Activated T-cell treated with anti-CD3 and anti-CD28 coated beads, Interleukin-2, amount 50 U/mL, for 72 hours (primary cell): ENCODE measurements around the gene DDX3X. TPM values are rescaled to one million over a fixed set of nuclear protein-coding genes. Genes with fewer than 3 reads are reported as not detected.
"Not testable (repeated sequence)": the region's sequence is repeated elsewhere in the genome, so short reads cannot be mapped to it uniquely, and the experiment has no call there.

Experiments used
- ATAC-seq, 2 donors: fragments of 150-1000 bp; cut with Tn5 transposase; replicated peaks in 1 of 2; 2 replicates each; pipeline ENCODE4 v1.10.0; 2021; ENCODE audit warnings: moderate library complexity in 2 of 2, mild to moderate bottlenecking in 1 of 2
- DNase-seq, 2 donors: peaks; one replicate each; pipeline ENCODE4 v3.0.0; 2021 to 2022; ENCODE audit warnings: mixed read lengths in 1 of 2
- H3K27ac Mint-ChIP-seq: one replicate; pipeline ENCODE4 v1.8.0; 2022; ENCODE audit warnings: mild to moderate bottlenecking, moderate library complexity, mixed read lengths
- H3K27me3 Mint-ChIP-seq: one replicate; pipeline ENCODE4 v1.8.0; 2022; ENCODE audit warnings: low read depth, mixed read lengths
- H3K36me3 Mint-ChIP-seq, 2 donors: one replicate each; pipeline ENCODE4 v1.8.0; 2022; ENCODE audit warnings: mixed read lengths in 2 of 2, mild to moderate bottlenecking in 1 of 2; ENCODE audit not compliant: insufficient read depth in 2 of 2
- H3K4me1 Mint-ChIP-seq: one replicate; pipeline ENCODE4 v1.8.0; 2022; ENCODE audit warnings: low read depth, mixed read lengths
- H3K4me3 Mint-ChIP-seq, 2 donors: one replicate each; pipeline ENCODE4 v1.8.0; 2022; ENCODE audit warnings: mild to moderate bottlenecking in 2 of 2, mixed read lengths in 2 of 2, moderate library complexity in 2 of 2
- H3K9me3 Mint-ChIP-seq, 2 donors: one replicate each; pipeline ENCODE4 v1.8.0; 2022; ENCODE audit warnings: mixed read lengths in 2 of 2
- total RNA-seq, 2 donors: library from RNA; stranded (reverse); gene quantifications; one replicate each; pipeline ENCODE4 v1.2.3, GENCODE V29; 2022

DDX3X gene
- 100 to 1,000 TPM; 251 to 419 TPM for total RNA-seq

DNA sequence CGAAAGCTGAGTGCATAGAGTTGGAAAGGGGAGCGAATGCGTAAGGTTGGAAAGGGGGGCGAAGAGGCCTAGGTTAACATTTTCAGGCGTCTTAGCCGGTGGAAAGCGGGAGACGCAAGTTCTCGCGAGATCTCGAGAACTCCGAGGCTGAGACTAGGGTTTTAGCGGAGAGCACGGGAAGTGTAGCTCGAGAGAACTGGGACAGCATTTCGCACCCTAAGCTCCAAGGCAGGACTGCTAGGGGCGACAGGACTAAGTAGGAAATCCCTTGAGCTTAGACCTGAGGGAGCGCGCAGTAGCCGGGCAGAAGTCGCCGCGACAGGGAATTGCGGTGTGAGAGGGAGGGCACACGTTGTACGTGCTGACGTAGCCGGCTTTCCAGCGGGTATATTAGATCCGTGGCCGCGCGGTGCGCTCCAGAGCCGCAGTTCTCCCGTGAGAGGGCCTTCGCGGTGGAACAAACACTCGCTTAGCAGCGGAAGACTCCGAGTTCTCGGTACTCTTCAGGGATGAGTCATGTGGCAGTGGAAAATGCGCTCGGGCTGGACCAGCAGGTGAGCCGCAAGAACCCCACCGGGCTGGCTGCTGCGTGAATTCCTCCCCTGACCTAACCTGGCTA is at the start of gene DDX3X:
TSS of gene DDX3X (plus strand) at position 419 of the 619 bp plus-strand sequence. CDS start at position 510, 91 bp downstream.
- H3K27me3 Mint-ChIP-seq = no peaks in the 10 kb centered on the region
- no peaks in the 10 kb centered on the region for H3K9me3 Mint-ChIP-seq
- peak within 1 kb of the TSS; percentile 100 for H3K27ac Mint-ChIP-seq
- H3K36me3 Mint-ChIP-seq = peaks cover 14 to 47% of the 10 kb centered on the region in 2 donors
- peaks cover 79% of the 10 kb centered on the region for H3K4me1 Mint-ChIP-seq
- H3K4me3 Mint-ChIP-seq = peak within 1 kb of the TSS; percentile 94 to 95
- peak; percentile 84 to 94 for DNase-seq
- peak; percentile 59 to 64 for ATAC-seq

DNA sequence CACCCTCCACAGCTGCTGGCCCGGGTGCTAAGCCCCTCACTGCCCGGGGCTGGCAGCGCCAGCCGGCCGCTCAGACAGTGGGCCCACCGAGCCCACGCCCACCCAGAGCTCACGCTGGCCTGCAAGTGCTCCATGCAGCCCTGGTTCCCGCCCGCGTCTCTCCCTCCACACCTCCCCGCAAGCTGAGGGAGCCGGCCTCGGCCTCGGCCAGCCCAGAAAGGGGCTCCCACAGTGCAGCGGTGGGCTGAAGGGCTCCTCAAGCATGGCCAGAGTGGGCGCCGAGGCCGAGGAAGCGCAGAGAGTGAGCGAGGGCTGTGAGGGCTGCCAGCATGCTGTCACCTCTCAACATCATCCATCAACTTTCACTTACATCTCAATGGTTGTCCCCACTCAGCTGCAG is 48.0 kb upstream of the DDX3X start:
- H3K4me3 Mint-ChIP-seq, H3K9me3 Mint-ChIP-seq, H3K27me3 Mint-ChIP-seq, H3K27ac Mint-ChIP-seq, H3K36me3 Mint-ChIP-seq, ATAC-seq, H3K4me1 Mint-ChIP-seq, DNase-seq: not testable (repeated sequence)

DNA sequence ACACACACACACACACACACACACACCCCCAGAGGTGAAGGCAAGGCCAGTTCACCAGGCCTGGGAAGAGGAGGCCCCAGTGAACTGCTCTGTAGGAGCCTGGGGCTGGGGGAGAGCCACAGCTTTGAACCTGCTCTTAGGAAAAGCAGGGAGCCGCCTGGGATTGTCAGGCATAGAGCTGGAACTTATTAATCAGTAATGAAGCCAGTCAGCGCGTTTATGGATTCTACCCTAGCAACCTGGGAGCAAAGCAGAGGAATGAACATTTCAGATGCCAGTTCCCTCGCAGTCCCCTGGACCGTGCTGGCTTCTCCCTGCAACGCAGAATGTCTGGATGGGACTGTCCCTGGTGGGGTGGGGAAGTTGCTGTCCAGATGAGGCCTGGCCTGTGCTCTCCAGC is 45.3 kb upstream of the DDX3X start:
- Mint-ChIP-seq H3K27me3 (peaks cover 4% of the 10 kb centered on the region), H3K9me3 (peaks cover 0 to 3% of the 10 kb centered on the region in 2 donors), H3K4me1 (no peaks in the 10 kb centered on the region), H3K36me3 (peaks cover 2 to 8% of the 10 kb centered on the region in 2 donors), H3K4me3 (no peak overlapping the region), H3K27ac (no peak overlapping the region)
- no peak for DNase-seq
- ATAC-seq = no peak

DNA sequence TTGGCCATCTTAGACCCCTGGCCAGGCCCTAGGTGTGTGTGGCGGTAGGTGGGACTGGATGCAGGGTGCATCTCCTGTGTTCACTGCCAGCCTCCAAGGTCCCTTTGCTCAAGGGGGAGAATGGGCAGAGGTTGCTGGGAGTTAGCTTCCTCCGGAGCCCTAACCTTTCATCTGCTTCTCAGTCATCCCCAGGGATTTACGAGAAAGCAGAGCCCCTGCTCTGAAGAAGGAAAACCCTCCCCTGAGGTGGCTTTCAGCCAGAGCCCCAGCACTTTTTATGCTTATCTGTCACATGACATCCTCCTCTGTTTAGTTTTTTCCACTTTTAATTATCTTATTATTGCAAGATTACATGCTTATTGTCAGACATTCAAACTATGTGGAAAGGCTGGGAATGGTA is 44.9 kb upstream of the DDX3X start:
- Mint-ChIP-seq H3K27ac (no peak overlapping the region), H3K36me3 (peaks cover 2 to 8% of the 10 kb centered on the region in 2 donors), H3K4me1 (no peaks in the 10 kb centered on the region), H3K4me3 (no peak overlapping the region), H3K27me3 (no peaks in the 10 kb centered on the region), H3K9me3 (peaks cover 0 to 3% of the 10 kb centered on the region in 2 donors)
- ATAC-seq (no peak), DNase-seq (no peak)

DNA sequence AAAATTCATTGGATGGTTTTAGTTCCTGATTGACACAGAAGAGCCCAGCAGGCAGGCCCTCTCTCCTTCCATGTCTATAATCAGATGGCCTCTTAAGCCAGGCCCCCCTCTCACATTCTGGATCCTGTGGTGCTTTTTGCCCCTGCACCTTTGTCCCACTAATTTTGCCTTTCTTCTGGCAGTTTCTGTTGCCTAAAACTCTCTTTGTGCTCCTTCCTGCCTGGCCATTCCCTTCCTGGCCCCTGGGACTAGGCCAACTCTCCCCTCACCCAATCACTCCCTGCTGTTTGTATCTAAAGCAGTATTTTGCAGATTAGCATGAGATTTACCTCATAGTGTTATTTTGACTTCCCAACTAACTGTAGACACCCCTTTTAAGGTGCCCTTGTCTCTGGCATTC is 42.7 kb upstream of the DDX3X start:
- Mint-ChIP-seq H3K9me3 (peaks cover 0 to 3% of the 10 kb centered on the region in 2 donors), H3K27me3 (no peaks in the 10 kb centered on the region), H3K27ac (no peak overlapping the region), H3K4me1 (no peaks in the 10 kb centered on the region), H3K36me3 (peaks cover 2 to 8% of the 10 kb centered on the region in 2 donors), H3K4me3 (no peak overlapping the region)
- DNase-seq (no peak), ATAC-seq (no peak)

DNA sequence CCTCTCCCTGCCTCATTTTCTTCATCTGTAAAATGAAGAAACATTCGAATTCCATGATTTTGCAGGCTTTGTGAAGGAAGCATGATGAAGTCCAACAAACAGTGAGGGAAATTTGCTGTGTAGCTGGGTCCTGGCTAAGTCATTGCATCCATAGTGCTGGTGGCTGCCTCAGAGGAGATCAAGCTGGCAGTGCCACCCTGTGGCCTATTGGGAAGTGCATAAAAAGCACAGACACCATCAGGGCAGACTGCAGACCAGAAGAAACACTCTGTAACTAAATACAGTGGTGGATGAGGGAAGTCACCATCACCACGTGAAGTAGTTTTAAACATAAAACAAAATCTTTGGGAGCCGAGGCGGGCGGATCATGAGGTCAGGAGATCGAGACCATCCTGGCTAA is 40.7 kb upstream of the DDX3X start:
- Mint-ChIP-seq H3K9me3 (peaks cover 0 to 3% of the 10 kb centered on the region in 2 donors), H3K36me3 (peaks cover 2 to 8% of the 10 kb centered on the region in 2 donors), H3K27me3 (no peaks in the 10 kb centered on the region), H3K27ac (no peak overlapping the region), H3K4me3 (no peak overlapping the region), H3K4me1 (no peaks in the 10 kb centered on the region)
- ATAC-seq (no peak), DNase-seq (peak; percentile 15 to 20)

DNA sequence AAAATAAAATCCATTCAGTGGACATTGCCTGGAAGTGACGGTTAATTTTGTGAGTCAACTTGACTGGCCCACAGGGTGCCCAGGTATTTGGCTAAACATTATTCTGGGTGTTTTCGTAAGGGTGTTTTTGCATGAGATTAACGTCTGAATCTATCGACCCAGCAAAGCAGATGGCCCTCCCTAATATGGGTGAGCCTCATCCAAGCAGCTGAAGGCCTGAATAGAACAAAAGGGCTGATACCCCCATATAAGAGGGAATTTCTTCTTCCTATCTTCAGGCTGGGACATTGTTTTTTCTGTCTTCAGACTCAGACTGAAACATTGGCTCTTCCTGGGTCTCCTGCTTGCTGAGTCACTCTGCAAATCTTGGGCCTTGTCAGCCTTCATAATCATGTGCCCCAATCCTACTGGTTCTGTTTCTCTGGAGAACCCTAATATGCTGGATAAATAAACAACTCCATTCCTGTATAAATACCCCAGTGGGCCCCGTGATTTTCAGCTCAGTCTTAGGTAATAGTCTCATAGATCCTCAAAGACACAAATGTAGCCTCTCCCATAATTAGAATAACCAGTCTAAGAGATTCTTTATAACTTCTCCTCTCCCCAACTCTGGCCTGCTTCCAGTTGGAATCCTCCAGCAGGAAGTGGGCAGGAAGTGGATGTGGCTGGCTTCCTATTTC is 33.1 kb upstream of the DDX3X start:
- ATAC-seq (no peak), DNase-seq (no peak)
- Mint-ChIP-seq H3K36me3 (no peaks in the 10 kb centered on the region), H3K27me3 (peaks cover 12% of the 10 kb centered on the region), H3K4me3 (no peak overlapping the region), H3K27ac (no peak overlapping the region), H3K4me1 (no peaks in the 10 kb centered on the region), H3K9me3 (no peaks in the 10 kb centered on the region)

DNA sequence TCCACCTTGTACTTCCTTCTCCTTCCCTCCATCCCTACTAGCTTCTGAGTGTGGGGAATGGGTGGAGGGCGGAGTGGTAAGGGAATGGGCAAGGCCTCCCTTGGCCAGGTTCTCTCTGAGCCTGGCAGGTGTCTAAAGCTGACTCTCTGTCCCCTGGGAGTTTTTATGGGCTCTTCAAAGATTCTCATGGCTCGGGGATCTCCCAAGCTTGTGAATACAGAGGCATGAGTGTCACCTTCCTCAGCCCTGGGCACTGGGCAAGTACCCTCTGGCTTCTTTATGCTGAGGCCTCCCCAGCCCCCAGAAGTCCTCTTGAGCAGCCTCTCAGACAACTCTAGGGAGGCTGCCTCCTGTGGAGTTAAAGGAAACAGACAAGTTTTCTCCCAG is 32.5 kb upstream of the DDX3X start:
- no peaks in the 10 kb centered on the region for H3K4me1 Mint-ChIP-seq
- H3K27ac Mint-ChIP-seq = no peak overlapping the region
- H3K36me3 Mint-ChIP-seq = no peaks in the 10 kb centered on the region
- H3K9me3 Mint-ChIP-seq = no peaks in the 10 kb centered on the region
- no peak overlapping the region for H3K4me3 Mint-ChIP-seq
- ATAC-seq = no peak
- H3K27me3 Mint-ChIP-seq = peaks cover 12% of the 10 kb centered on the region
- no peak for DNase-seq

DNA sequence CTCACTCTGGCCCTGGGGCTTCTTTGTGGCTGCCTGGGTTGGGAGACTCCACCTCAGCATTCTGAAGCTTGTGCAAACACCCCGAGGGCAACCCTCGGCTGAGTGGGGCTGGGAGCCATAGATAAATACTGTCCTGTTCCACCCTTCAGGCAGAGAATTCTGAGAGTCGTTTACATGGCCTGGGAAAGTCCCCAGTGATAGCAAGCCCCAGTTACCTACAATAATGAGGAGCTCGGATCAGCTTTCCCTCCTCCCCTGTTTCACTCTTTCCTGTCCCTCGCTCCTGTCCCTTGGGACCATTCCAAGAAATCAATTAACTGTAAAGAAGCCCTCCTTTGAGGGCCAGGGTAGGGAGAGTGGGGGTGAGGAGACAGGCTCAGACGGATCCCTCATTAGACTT is 31.6 kb upstream of the DDX3X start:
- no peak for ATAC-seq
- H3K27ac Mint-ChIP-seq = no peak overlapping the region
- H3K27me3 Mint-ChIP-seq = peaks cover 12% of the 10 kb centered on the region
- no peaks in the 10 kb centered on the region for H3K4me1 Mint-ChIP-seq
- no peak overlapping the region for H3K4me3 Mint-ChIP-seq
- DNase-seq = no peak
- no peaks in the 10 kb centered on the region for H3K9me3 Mint-ChIP-seq
- no peaks in the 10 kb centered on the region for H3K36me3 Mint-ChIP-seq

DNA sequence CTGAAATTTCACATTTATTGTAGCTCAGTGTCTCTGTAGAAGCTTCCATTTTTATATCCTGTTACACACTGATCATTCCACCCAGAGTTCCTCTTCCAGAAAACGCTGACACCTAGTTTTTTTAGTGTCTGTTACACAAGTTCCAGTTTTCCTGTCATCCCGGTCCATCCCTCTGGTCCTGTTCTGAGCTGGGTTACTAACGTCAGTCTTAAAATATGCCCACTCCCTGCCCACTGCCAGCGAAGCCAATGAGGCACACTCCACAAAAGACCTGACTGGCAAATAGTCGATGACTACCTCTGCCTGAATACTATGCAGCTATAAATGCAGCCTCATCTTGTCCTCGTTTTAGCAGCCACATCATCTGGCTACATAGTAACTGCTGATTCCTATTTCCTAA is 30.9 kb upstream of the DDX3X start:
- Mint-ChIP-seq H3K9me3 (no peaks in the 10 kb centered on the region), H3K4me3 (no peak overlapping the region), H3K4me1 (no peaks in the 10 kb centered on the region), H3K27me3 (peaks cover 12% of the 10 kb centered on the region), H3K27ac (no peak overlapping the region), H3K36me3 (no peaks in the 10 kb centered on the region)
- ATAC-seq = no peak
- DNase-seq = no peak

DNA sequence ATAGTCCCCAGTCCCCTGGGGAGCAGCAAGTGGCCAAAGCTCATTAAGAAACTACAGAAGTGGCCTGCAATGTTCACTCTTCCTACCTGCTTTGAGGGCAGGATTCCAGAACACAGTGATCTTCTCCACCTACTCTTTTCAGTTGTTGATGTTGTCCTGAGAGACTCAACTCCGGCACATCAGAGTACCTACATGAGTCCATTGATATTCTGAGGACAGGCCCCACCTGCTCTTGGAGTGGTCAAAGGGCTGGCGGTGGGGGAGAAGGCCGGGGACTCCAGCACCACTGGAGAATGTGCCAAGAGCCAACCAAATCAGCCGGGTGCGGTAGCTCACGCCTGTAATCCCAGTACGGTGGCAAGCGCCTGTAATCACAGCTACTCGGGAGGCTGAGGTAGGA is 29.8 kb upstream of the DDX3X start:
- no peaks in the 10 kb centered on the region for H3K4me1 Mint-ChIP-seq
- H3K9me3 Mint-ChIP-seq = no peaks in the 10 kb centered on the region

DNA sequence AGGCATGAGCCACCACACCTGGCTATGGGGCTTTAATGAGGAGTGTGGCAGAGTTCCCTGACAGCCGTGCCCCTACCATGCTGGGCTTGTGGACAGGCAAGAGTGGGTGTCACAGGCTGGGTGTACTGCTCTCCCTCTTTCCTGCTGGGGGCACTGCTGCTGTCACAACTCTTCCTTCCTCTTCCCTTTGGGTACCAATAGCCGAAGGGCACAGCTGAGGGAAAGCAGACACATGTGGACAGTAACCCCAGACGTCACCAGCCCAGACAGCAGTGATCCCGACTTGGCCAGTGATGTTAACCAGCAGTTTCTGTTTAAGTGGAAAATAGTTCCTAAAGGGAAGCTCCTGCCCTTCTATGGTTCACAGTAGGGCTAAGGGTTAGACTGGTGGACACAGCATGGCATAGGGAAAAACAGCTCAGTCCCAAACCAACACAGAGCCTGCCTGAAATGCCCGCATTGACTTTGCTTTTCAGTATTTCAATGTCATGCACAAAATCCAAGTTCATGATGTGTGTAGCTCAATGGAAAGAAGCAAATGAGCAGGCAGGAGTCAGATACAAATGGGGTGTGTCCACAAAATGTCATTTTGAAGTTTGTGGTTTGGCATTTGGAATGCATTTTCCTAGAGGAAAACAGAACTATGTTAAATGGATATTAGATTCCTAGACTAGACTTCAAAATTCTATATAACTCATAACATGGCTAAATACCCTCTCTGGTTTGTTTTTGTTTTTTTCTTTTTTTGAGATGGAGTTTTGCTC is 24.9 kb upstream of the DDX3X start:
- Mint-ChIP-seq H3K36me3 (no peaks in the 10 kb centered on the region), H3K27ac (no peak overlapping the region), H3K9me3 (no peaks in the 10 kb centered on the region), H3K4me3 (no peak overlapping the region), H3K27me3 (no peaks in the 10 kb centered on the region), H3K4me1 (peaks cover 12% of the 10 kb centered on the region)
- ATAC-seq = no peak
- DNase-seq = no peak

More for the DNA sequence above, 29.8 kb upstream of the DDX3X start:
- no peaks in the 10 kb centered on the region for H3K36me3 Mint-ChIP-seq
- H3K27ac Mint-ChIP-seq = no peak overlapping the region
- no peak overlapping the region for H3K4me3 Mint-ChIP-seq
- H3K27me3 Mint-ChIP-seq = peaks cover 12% of the 10 kb centered on the region
- no peak for DNase-seq
- ATAC-seq = no peak

DNA sequence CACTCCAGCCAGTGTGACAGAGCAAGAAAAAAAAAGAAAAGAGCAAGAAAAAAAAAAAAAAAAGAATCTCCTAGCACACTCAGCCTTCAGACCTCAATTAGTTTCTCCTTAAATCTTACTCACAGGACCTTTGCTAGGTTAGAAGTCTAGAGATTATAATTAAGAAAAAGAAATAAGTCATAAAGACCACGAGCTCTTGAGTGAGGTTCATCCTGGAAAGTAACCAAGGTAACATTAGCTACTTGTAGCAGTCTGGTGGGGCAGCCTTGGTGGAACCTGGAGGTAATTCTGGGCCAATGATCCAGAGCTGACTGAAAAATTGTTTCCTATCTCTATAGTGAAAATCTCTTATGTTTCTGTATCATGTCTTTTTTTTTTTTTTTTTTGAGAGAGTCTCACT is 21.2 kb upstream of the DDX3X start:
- Mint-ChIP-seq H3K4me3 (no peak overlapping the region), H3K9me3 (no peaks in the 10 kb centered on the region), H3K4me1 (peaks cover 12% of the 10 kb centered on the region), H3K36me3 (no peaks in the 10 kb centered on the region), H3K27ac (no peak overlapping the region), H3K27me3 (no peaks in the 10 kb centered on the region)
- ATAC-seq (peak; percentile 78 to 84), DNase-seq (no peak)
